NCI-H2196 treated with DMSO at 0.1 percent for 48 hours (cell line): ENCODE measurements around the gene TSPAN1.

Source experiments
- DNase-seq: peaks from one replicate; lab custom pipeline; 2025; ENCODE audit not compliant: unreplicated experiment; lab: John Stamatoyannopoulos, UW

TSPAN1 gene

DNA sequence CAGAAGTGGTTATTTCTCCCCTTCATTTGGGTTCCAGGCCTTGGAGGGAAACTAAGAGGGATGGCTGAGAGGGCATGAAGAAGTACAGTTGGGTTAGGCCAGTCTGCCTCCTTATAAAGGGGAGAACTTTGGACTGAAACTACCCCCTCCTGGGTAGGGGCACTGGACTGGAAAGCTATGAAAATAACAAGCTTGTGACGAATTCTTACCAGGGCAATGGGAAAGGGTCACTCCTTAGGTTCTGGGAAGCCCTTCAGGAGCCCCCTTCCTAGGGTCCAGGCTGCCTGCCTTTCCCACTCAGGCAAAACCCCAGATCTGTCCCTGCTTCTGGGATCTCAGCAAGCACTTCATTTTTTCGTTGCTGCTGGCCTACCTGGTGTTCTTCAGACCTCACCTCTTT is 11.2 kb downstream of the TSPAN1 start:
- DNase-seq, result no peak

- no peak for DNase-seq
Observed at GRCh38 chr1:46187106-46187869, 12.4 kb downstream of the TSPAN1 start.

DNA sequence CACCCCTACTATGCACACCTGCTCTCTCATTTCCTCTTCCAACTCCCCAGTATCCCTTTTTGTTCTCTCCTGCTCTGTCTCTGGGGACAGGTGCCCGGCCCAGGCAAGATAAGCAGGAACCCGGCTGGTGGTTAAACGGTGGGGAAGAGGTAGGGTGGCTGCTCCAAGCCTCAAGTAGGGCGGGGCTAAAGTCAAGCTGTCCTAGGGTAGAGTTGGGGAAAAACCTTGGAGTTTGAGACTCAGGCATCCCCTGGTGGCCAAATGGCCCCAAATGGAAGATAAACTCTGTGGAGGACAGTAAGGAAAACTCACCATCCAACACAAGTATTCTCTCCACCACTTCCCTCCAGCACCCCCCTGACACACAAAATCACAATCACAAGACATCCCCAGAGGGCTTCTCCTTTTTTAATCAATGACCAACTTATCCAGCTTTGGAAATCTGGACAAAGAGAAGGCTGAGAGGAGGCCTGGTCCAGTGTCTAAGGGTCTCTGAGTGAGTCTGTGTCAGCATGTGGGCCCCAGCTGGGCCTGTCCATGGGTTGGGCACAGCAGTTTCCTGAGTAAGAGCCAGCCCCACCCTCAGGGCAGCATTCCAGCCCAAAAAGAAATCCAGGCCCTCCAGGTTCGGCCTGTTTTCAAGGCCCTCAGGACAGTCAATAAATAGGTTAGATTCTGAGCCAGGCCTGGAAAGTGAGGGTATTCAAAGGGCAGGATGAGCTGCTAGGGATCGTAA is 13.6 kb downstream of the TSPAN1 start:
- no peak for DNase-seq

GRCh38 chr1:46190539-46190938 is 15.7 kb downstream of the TSPAN1 start:
- no peak for DNase-seq

GRCh38 chr1:46191033-46191701 is 16.3 kb downstream of the TSPAN1 start:
- DNase-seq, result no peak

- no peak for DNase-seq
Observed at GRCh38 chr1:46192171-46192570, 17.3 kb downstream of the TSPAN1 start.

DNA sequence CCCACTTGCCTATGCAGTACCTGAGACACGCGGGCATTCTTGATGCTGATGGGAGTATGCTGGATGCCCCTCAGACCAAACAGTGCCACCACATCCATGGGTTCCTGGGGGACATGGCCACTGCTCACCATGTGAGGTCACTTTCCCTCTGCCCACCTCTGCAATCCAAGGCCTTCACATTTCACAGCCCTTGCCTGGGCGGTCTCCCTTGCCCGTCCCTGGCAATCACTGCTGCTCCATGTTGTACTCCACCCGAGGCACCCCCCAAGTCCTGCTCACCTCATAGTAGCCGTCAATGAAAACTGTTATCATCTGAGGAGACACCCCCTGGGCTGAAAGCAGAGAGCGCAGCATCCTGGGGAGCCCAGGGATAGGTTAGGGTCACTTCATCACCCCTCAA is 18.4 kb downstream of the TSPAN1 start:
- DNase-seq, result no peak

GRCh38 chr1:46193984-46194570 is 19.2 kb downstream of the TSPAN1 start:
- DNase-seq, result peak; percentile 12

- no peak for DNase-seq
Observed at GRCh38 chr1:46194641-46195193, 19.8 kb downstream of the TSPAN1 start.

DNA sequence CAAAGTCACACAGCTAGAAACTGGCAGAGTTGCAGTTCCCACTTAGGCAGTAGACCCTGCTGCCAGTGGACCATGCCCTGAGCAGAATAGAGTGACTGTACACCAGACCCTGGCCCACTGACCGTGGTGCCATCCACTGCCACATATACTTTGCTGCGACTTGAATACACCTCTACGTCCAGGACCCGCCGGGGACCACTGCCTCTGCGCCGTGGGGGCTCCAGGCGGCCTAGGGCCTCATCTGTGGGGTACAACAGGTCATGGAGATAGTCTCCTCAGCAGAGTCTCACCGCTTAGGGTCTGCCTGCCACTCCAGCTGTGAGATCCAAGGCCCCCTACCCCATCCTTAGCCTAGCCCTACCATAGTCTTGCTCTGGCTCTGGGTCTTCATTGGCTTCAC is 21.7 kb downstream of the TSPAN1 start:
- no peak for DNase-seq

DNA sequence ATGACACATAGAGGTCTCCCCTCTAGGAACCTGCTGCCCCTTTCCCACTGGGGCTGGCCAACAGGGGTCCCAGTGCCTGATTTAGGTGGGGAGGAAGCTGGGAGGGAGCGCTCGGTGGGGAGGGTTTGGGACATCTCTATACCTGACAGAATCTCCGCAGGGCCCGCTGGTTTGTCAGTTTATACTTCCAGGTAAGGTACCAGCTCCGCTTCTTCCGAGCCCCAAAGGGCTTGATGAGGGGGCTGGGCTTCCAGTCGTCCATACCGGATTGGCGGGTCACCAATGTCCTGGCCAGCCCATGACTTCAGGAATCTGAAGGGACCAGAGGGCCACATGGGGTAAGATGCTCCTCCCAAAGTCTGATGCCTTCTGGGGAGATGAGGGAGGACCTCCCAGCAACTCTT is 22.7 kb downstream of the TSPAN1 start:
- DNase-seq, result no peak

DNA sequence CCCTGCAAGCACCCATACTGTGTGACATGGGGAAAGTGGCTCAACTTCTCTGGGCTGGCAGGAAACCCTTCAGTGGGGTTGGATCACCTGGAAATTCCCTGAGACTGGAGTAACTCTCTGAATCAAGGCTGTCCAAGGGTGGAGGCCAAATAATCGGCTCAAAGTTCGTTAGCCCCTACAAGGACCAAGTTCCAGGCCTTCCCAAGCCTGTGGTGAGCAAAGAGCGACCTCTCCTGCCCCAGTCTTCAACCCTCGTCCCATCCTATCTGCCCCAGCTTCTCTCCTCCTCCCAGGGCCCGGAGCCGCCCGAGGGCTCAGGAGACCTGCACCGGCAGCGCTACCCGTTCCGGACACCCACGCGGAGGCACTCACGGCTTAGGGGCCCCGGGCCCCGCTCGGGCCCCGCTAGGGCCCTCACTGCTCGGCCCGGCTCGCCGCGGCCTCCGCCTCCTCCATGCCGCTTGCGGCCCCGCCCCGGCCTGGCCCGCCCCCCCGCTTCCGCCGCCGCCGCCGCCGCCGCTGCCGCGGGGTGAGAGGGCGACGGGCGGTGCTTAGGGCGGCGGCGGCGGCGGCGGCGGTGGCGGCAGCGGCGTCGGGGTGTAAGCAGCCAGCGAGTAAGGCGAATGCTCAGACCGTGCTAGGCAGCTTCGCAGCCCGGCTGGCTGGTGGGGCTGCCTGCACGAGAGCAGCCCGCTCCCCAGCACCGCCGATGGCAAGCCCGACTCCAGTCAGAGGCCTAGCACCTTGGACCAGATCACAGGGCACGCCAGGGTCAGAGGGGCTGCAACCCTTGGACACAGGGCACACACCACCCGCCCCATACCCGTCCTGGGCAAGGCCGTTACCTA is 23.3 kb downstream of the TSPAN1 start, which contains the start of gene POMGNT1:
POMGNT1 (minus strand) TSS at position 471 of the 848 bp plus-strand sequence. CDS start 613 bp downstream, outside the sequence.
- peak; percentile 64 for DNase-seq

DNA sequence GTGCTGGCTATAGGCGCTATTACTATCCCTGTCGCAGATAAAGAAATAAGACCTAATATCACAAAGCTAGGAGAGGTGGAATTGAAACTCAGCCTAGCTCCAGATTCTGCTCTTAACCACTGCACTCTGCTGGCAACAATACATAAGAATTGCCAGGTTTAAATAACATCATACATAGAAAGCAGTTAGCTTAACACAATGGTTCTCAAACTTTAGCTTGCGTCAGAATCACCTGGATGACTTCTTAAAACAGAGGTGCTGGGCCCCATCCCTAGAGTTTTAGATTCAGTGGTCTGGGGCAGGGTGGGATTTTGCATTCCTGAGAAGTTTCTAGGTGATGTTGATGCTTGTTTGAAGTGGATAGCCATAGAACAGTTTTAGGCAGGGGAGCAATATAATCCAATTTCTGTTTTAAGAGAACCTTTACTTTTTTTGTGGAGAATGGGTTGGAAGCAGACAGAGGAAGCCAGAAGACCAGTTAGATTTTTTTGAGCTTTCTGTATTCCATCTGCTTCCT is 24.4 kb downstream of the TSPAN1 start:
- no peak for DNase-seq

DNA sequence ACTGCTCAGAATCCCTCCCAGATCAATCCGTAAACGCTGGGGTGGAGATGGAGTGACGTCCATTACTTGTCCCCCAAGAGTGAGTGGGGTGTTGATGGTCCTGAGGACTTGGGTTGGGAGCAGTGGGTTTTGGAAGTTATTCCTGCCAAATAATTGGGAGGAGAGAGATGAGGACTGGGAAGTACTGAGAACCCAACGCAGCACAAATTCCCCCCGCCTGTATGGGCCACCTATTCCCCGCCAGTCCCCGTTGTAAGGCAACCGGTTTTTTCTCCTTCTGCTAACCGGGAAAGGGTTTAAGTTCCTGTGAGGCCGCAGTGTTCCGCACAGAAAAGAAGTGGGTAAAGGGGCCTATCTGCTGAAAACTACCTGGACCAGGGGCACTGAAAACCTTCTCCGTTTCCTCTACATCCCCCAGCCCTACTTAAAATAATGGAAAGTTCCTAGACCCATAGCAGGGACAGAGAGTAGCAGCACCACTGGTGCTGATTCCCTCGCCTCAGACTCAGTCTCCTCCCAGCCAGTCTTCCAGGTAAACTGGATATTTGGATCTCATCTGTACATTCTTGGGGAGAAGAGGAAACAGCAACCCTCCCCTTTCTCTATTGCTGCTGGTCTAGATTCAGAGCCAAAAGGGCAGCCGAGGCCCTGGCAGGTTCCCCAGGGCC is 29.0 kb downstream of the TSPAN1 start:
- peak; percentile 9 for DNase-seq

GRCh38 chr1:46204406-46204742 is 29.5 kb downstream of the TSPAN1 start:
- DNase-seq, result no peak

DNA sequence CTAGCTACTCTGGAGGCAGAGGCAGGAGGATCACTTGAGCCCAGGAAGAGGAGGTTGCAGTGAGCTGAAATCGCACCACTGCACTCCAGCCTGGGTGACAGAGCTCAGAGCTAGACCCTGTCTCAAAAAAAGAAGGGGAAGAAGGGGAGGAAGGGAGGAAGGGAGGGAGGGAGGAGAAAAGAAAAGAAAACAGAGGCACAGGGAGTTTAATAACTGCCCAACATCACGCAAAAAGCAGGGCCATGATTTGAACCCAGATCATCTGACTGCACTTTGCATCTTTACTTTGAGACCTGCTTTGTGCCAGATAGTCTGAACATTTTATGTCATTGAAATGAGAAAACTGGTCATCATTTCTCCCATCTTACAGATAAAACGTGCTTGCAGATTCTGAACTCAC is 30.3 kb downstream of the TSPAN1 start:
- DNase-seq, result no peak

- no peak for DNase-seq
Observed at GRCh38 chr1:46205791-46206190, 30.9 kb downstream of the TSPAN1 start.

GRCh38 chr1:46206399-46206798 is 31.5 kb downstream of the TSPAN1 start:
- DNase-seq, result no peak

- DNase-seq, result no peak
Observed at GRCh38 chr1:46210561-46210960, 35.7 kb downstream of the TSPAN1 start.

DNA sequence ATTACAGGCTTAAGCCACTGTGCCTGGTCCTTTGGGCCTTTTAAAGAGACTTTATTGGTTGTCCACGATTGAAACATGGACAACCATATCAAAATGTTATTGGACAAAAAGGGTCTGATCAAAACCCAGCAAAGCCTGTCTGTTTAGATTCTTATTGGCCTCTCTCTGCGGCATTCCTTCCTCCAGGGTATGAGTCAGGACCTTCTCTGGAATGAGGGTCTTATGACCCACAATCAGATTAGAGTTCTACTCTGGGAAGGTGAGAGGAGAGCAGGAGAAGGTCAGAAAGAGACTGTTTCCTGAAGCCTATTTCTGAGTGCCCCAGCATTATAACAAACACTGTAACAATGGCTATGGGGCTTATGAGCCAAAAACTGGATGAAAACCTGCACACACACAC is 36.2 kb downstream of the TSPAN1 start:
- DNase-seq, result no peak
